ENCODE measurements around the gene OXTR.

The OXTR gene

DNA sequence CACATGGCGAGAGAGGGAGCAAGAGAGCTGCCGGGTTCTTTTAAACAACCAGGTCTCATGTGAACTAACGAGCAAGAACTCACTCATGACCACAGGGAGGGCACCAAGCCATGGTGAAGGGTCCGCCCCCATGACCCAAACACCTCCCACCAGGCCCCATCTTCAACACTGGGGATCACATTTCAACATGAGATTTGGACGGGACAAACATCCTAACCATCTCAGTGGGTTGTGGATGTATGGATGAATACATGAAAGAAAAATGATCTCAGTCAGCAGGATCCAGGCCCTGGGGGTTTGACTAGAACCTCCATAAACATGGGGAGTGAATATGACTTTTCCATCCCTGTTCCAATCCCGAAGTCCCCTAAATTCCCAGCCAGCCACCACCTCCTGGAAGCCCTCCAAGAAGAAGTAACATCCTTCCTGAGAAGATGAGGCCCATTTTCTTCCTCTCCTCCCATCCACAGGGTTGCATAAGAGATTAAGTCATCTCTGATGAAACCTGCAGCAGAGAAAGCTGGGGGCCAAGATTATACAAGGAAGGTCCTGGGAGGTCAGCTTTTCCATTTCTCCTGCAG lies 26.3 kb downstream of the OXTR start:
- Mint-ChIP-seq H3K27me3 (peaks cover 6% of the 10 kb centered on the region), H3K36me3 (ENCODE audit: low read depth) (no peaks in the 10 kb centered on the region), H3K9me3 (no peaks in the 10 kb centered on the region), H3K4me1 (ENCODE audit: low read depth) (peaks cover 5% of the 10 kb centered on the region), H3K4me3 (no peak overlapping the region), H3K27ac (no peak overlapping the region)
- intact Hi-C loops (cut with micrococcal nuclease): no loop called here

DNA sequence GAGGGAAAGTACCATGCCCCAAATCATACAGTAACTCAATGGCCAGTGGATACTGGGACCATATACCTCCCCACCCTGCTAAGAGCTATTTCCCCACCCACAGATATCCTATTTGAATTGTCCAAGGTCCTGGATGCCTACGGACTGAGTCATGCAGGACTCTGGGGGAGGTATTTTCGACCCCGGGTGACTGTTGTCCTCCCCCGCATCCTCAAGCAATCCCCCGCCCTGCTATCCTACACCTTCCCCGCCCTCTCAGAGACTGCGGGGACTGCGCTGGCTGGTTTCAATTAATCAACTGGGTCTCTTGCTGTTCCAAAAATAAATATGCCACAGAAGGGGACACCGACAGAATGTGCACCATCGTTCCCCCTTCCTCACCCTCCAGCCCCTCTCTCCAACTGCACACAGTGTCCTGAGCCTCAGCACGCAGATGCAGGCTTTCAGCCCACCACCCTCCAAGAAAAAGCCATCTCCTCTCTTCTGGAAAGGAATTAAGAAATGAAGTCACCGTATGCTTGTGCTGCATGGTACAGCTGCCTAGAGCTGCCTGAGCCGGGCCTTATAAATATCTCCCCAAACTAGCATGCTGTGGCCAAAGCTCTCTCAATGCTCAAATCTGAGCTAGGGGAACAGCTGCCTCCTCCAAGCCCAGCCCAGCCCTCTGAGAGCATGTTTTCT lies 27.7 kb downstream of the OXTR start:
- intact Hi-C loops (cut with micrococcal nuclease): no loop called here
- H3K9me3 Mint-ChIP-seq: no peaks in the 10 kb centered on the region
- H3K4me3 Mint-ChIP-seq: no peak overlapping the region
- H3K27ac Mint-ChIP-seq: no peak overlapping the region
- H3K4me1 Mint-ChIP-seq (ENCODE audit: low read depth): peaks cover 5% of the 10 kb centered on the region
- H3K27me3 Mint-ChIP-seq: peaks cover 6% of the 10 kb centered on the region
- H3K36me3 Mint-ChIP-seq (ENCODE audit: low read depth): no peaks in the 10 kb centered on the region

- Mint-ChIP-seq H3K27ac (no peak overlapping the region), H3K4me1 (ENCODE audit: low read depth) (peaks cover 5% of the 10 kb centered on the region), H3K36me3 (ENCODE audit: low read depth) (no peaks in the 10 kb centered on the region), H3K4me3 (no peak overlapping the region), H3K9me3 (no peaks in the 10 kb centered on the region), H3K27me3 (peaks cover 6% of the 10 kb centered on the region)
- intact Hi-C loops (cut with micrococcal nuclease): no loop called here
Measured at GRCh38 chr3:8739757-8740504, 29.5 kb downstream of the OXTR start.

DNA sequence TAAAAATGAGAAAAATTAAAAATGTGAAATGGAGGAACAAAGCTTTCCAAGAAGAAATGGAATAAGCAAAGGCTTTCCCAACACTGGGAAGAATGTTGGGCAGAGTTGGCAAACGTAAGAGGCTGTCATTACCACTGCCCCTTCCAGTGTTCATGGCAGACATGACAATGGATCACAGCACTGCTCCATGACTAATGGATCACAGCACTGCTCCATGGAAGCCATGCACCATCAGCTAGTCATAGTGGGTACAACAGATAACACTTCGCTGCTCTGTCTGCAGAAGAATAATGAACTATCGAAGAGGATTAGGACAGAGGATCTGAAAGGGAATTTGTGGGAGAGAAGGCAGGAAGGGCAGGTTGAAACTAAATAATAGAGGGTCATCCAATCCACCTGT lies 30.8 kb downstream of the OXTR start:
- Mint-ChIP-seq H3K36me3 (ENCODE audit: low read depth) (no peaks in the 10 kb centered on the region), H3K9me3 (no peaks in the 10 kb centered on the region), H3K4me1 (ENCODE audit: low read depth) (peaks cover 5% of the 10 kb centered on the region), H3K27ac (no peak overlapping the region), H3K4me3 (no peak overlapping the region), H3K27me3 (peaks cover 6% of the 10 kb centered on the region)
- intact Hi-C loops (cut with micrococcal nuclease): no loop called here

DNA sequence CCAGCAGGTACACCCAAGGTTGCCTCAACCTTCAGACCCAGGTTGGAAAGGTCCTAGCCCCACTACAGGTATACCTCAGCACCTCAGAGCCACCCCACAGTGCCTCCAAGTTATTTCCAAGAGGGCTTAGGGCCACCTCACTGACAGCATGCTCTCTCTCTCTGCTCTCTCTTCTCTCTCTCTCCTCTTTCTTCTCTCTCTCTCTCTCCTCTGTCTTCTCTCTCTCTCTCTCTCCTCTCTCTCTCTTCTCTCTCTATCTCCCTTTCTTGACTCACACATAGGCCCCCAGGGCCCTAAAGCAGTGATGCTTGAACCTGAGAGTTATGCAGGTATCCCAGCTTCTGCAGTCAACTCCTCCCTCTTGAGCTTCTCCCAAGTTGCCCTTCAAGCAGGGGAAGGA lies 31.6 kb downstream of the OXTR start:
- H3K4me3 Mint-ChIP-seq: no peak overlapping the region
- no peaks in the 10 kb centered on the region for H3K36me3 Mint-ChIP-seq (ENCODE audit: low read depth)
- no peaks in the 10 kb centered on the region for H3K9me3 Mint-ChIP-seq
- H3K4me1 Mint-ChIP-seq (ENCODE audit: low read depth): no peaks in the 10 kb centered on the region
- peaks cover 6% of the 10 kb centered on the region for H3K27me3 Mint-ChIP-seq
- intact Hi-C loops (cut with micrococcal nuclease): no loop called here
- no peak overlapping the region for H3K27ac Mint-ChIP-seq

- intact Hi-C loops (cut with micrococcal nuclease): no loop called here
- H3K27ac Mint-ChIP-seq: no peak overlapping the region
- no peaks in the 10 kb centered on the region for H3K36me3 Mint-ChIP-seq (ENCODE audit: low read depth)
- no peaks in the 10 kb centered on the region for H3K4me1 Mint-ChIP-seq (ENCODE audit: low read depth)
- no peak overlapping the region for H3K4me3 Mint-ChIP-seq
- H3K9me3 Mint-ChIP-seq: no peaks in the 10 kb centered on the region
- peaks cover 6% of the 10 kb centered on the region for H3K27me3 Mint-ChIP-seq
Measured at GRCh38 chr3:8737301-8737700, 32.1 kb downstream of the OXTR start.

DNA sequence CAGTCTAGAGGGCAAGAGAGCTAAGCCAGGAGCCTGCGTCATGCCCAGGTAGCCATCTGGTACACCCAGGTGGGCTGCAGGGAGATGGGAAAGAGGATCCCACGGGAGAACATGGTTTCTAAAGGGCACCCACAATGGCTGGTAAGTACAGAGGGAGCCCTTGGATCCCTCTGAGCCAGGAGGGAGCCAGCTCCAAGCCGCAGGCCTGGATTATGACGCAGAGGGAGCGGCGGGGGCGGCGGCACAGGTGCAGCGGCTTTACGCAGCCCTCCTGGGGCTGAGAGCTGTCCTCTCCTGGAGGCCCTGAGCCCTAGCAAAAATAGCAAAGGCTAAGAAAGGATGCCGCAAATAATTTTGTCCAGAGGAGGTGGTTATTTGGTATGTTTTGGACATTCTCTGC lies 33.0 kb downstream of the OXTR start:
- H3K4me1 Mint-ChIP-seq (ENCODE audit: low read depth): no peaks in the 10 kb centered on the region
- H3K27me3 Mint-ChIP-seq: no peaks in the 10 kb centered on the region
- no peaks in the 10 kb centered on the region for H3K9me3 Mint-ChIP-seq
- H3K4me3 Mint-ChIP-seq: no peak overlapping the region
- H3K36me3 Mint-ChIP-seq (ENCODE audit: low read depth): no peaks in the 10 kb centered on the region
- H3K27ac Mint-ChIP-seq: no peak overlapping the region
- intact Hi-C loops (cut with micrococcal nuclease): no loop called here

DNA sequence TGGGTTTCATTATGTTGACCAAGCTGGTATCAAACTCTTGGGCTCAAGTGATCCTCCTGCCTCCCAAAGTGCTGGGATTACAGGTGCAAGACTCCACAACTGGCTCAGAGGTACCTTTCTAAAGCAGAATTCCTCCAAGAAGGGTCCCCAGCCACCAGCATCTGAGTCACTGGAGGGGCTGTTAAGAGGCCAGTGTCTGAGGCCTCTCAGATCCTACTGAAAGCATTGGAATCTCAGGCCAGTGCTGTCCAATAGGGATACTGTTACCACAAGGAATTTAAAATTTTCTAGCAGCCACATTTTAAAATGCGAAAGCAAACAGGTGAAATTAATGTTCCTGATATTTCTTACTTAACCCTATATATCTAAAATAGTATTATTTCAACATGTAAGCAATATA lies 34.5 kb downstream of the OXTR start:
- no peaks in the 10 kb centered on the region for H3K4me1 Mint-ChIP-seq (ENCODE audit: low read depth)
- intact Hi-C loops (cut with micrococcal nuclease): no loop called here
- H3K27ac Mint-ChIP-seq: no peak overlapping the region
- H3K36me3 Mint-ChIP-seq (ENCODE audit: low read depth): no peaks in the 10 kb centered on the region
- no peaks in the 10 kb centered on the region for H3K27me3 Mint-ChIP-seq
- H3K9me3 Mint-ChIP-seq: no peaks in the 10 kb centered on the region
- no peak overlapping the region for H3K4me3 Mint-ChIP-seq

DNA sequence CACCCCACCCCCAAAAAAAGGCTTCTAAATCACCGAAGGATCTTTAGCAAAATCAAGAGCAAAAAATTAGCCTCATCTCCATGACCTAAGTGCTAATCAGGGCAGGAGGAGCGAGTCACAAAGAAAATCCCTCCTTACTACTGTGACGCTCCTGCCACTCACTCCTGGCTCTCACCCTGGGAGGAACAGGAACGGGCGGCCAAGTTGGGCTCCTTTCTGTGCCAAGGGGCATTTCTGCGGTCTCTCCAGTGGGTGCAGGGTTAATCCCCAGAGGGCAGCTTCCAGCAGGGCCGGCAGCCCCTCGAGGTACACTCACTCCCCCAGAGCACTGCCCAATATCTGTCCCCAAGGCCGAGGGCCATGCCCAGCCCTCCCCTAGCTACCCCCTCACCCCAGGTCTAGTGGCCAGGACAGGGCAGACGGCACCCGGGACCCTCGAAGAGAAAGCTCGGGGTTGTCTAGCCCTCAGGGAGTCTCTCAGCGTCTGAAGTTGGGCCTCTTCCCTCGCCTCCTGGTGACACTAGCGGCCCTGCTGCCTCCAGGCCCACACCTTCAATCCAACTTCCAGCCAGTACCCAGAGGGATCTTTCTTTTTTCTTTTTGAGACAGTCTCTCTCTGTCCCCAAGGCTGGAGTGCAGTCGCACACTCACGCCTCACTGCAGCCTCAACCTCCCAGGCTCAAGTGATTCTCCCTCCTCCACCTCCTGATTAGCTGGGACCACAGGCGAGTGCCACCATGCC lies 35.1 kb downstream of the OXTR start:
- Mint-ChIP-seq H3K27me3 (no peaks in the 10 kb centered on the region), H3K4me3 (no peak overlapping the region), H3K9me3 (no peaks in the 10 kb centered on the region), H3K27ac (no peak overlapping the region), H3K4me1 (ENCODE audit: low read depth) (no peaks in the 10 kb centered on the region), H3K36me3 (ENCODE audit: low read depth) (no peaks in the 10 kb centered on the region)
- intact Hi-C loops (cut with micrococcal nuclease): no loop called here

DNA sequence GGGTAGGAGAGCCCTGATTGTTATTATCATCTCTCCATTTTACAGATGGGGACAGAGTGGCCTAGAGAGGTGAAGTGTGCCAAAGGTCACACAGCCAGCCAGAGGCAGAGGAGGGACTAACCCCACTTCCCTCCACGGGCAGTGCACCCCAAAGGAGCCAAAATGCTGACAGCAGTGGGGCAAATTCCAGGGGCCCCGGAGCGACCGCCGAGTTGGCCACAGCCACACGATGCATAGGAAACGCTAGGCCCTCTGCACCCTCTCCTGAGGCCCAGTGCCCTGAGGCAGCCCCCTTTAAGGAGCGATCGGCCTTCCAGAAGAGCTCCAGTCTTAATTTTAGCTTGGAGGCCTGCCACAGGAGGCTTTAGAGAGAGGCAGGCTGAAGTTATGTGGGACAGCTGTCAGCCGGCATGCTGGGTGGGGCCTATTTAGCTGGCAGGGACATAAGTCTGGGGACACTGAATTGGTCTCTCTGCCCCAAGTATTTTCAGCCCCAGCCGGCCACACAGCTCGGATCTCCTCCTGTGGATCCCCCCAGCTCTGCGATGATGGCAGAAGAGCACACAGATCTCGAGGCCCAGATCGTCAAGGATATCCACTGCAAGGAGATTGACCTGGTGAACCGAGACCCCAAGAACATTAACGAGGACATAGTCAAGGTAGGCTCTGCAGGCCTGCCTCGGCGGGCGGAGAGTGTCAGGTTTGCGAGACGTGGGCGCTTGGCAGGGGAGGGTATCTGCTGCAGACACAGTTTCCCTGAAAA lies 35.9 kb downstream of the OXTR start, which contains the start of gene CAV3:
Gene CAV3, plus strand, starts transcription at position 471 of the 763 bp plus-strand sequence. Its CDS starts 75 bp downstream, at position 546.
- Mint-ChIP-seq H3K9me3 (no peaks in the 10 kb centered on the region), H3K27ac (no peak within 1 kb of the TSS), H3K4me3 (no peak within 1 kb of the TSS)

GRCh38 chr3:8732413-8732812 lies 37.0 kb downstream of the OXTR start:
- Mint-ChIP-seq H3K27ac (no peak overlapping the region), H3K9me3 (no peaks in the 10 kb centered on the region), H3K36me3 (ENCODE audit: low read depth) (no peaks in the 10 kb centered on the region), H3K4me3 (no peak overlapping the region), H3K27me3 (no peaks in the 10 kb centered on the region), H3K4me1 (ENCODE audit: low read depth) (no peaks in the 10 kb centered on the region)
- intact Hi-C loops (cut with micrococcal nuclease): no loop called here

More for the DNA sequence above, 35.9 kb downstream of the OXTR start, which contains the start of gene CAV3:
- Mint-ChIP-seq H3K4me1 (ENCODE audit: low read depth) (no peaks in the 10 kb centered on the region), H3K36me3 (ENCODE audit: low read depth) (no peaks in the 10 kb centered on the region), H3K27me3 (no peaks in the 10 kb centered on the region)
- intact Hi-C loops (cut with micrococcal nuclease): no loop called here

- no peaks in the 10 kb centered on the region for H3K36me3 Mint-ChIP-seq (ENCODE audit: low read depth)
- no peaks in the 10 kb centered on the region for H3K27me3 Mint-ChIP-seq
- no peak overlapping the region for H3K27ac Mint-ChIP-seq
- intact Hi-C loops (cut with micrococcal nuclease): no loop called here
- H3K4me1 Mint-ChIP-seq (ENCODE audit: low read depth): no peaks in the 10 kb centered on the region
- H3K9me3 Mint-ChIP-seq: no peaks in the 10 kb centered on the region
- H3K4me3 Mint-ChIP-seq: no peak overlapping the region
Measured at GRCh38 chr3:8730656-8731055, 38.8 kb downstream of the OXTR start.

DNA sequence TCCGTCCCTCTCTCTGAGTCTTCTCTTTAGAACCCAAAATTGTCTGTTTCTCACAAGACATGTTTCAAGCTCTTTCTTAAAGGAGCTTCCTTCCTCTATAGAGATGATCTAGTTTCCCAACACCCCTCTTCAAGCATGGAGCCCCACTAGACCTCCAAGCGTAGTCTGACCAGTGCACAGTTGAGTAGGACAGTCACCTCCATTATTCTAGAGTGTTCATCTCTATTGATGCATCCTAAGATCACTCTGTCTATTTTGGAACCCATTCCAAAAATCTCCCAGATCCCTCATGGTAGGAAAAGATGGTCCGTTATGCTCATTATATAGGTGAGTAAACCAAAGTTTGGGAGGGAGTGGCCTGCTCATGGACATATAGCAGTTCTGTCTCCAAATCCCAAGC lies 39.9 kb downstream of the OXTR start:
- Mint-ChIP-seq H3K36me3 (ENCODE audit: low read depth) (no peaks in the 10 kb centered on the region), H3K9me3 (no peaks in the 10 kb centered on the region), H3K4me3 (no peak overlapping the region), H3K4me1 (ENCODE audit: low read depth) (no peaks in the 10 kb centered on the region), H3K27me3 (no peaks in the 10 kb centered on the region), H3K27ac (no peak overlapping the region)
- intact Hi-C loops (cut with micrococcal nuclease): no loop called here

All from dendritic cell treated with granulocyte-macrophage colony-stimulating factor and Interleukin-4, amounts not matched to agents 40 ng/mL and 50 ng/mL, for 4 days (primary cell).